MM.1S (cell line): ENCODE measurements around the gene TMEM161B.
"Not testable (repeated sequence)": the region's sequence is repeated elsewhere in the genome, so short reads cannot be mapped to it uniquely, and the experiment has no call there.

Source experiments
- DNase-seq: peaks from one replicate; pipeline ENCODE4 v3.0.0-alpha.2; 2015
- H2AFZ ChIP-seq: fragments of 300-600 bp; sonication (generic); 2 replicates; pipeline ENCODE4 v1.6.0; 2016; ENCODE audit warnings: antibody characterized with exemption, low read length
- H3F3A ChIP-seq: fragments of 300-600 bp; sonication (generic); 2 replicates; pipeline ENCODE4 v1.6.1; 2016; ENCODE audit warnings: mild to moderate bottlenecking, antibody characterized with exemption, low read length, moderate library complexity, mixed read lengths; ENCODE audit not compliant: insufficient read depth
- H3K27ac ChIP-seq: fragments of 300-600 bp; sonication (generic); 2 replicates; pipeline ENCODE4 v1.5.1; 2016; ENCODE audit warnings: mild to moderate bottlenecking, low read length
- H3K27me3 ChIP-seq: fragments of 300-600 bp; sonication (generic); replicated peaks from 2 replicates; pipeline ENCODE4 v1.6.0; 2016; ENCODE audit warnings: low read length; ENCODE audit not compliant: insufficient read depth
- H3K36me3 ChIP-seq: fragments of 300-600 bp; sonication (generic); replicated peaks from 2 replicates; pipeline ENCODE4 v1.6.1; 2016; ENCODE audit warnings: mild to moderate bottlenecking, low read length, mixed read lengths; ENCODE audit not compliant: insufficient read depth
- H3K4me1 ChIP-seq: fragments of 300-600 bp; sonication (generic); 2 replicates; pipeline ENCODE4 v1.6.1; 2016; ENCODE audit warnings: low read length, mixed read lengths
- H3K4me2 ChIP-seq: fragments of 300-600 bp; sonication (generic); 2 replicates; pipeline ENCODE4 v1.6.0; 2016; ENCODE audit warnings: low read depth, low read length
- H3K4me3 ChIP-seq: fragments of 300-600 bp; sonication (generic); 2 replicates; pipeline ENCODE4 v1.5.1; 2016; ENCODE audit warnings: low read length, mixed read lengths
- H3K79me2 ChIP-seq: fragments of 300-600 bp; sonication (generic); 2 replicates; pipeline ENCODE4 v1.6.1; 2016; ENCODE audit warnings: mixed run types, low read length, mixed read lengths
- H3K9ac ChIP-seq: fragments of 300-600 bp; sonication (generic); 2 replicates; pipeline ENCODE4 v1.6.1; 2016; ENCODE audit warnings: low read length, mixed read lengths
- H3K9me2 ChIP-seq: fragments of 300-600 bp; sonication (generic); replicated peaks from 2 replicates; pipeline ENCODE4 v1.6.1; 2016; ENCODE audit warnings: mild to moderate bottlenecking, low read length, mixed read lengths; ENCODE audit not compliant: insufficient read depth
- H3K9me3 ChIP-seq: fragments of 300-600 bp; sonication (generic); replicated peaks from 2 replicates; pipeline ENCODE4 v1.6.1; 2016; ENCODE audit warnings: mild to moderate bottlenecking, low read length, mixed read lengths; ENCODE audit not compliant: insufficient read depth
- H4K20me1 ChIP-seq: fragments of 300-600 bp; sonication (generic); 2 replicates; pipeline ENCODE4 v1.6.1; 2016; ENCODE audit warnings: mild to moderate bottlenecking, low read length, moderate library complexity, mixed read lengths; ENCODE audit not compliant: insufficient read depth
- CTCF ChIP-seq: fragments of 300-600 bp; sonication (generic); IDR thresholded peaks from 2 replicates; pipeline ENCODE4 v1.5.1; 2016; ENCODE audit warnings: antibody characterized with exemption, low read length, mixed read lengths
- EZH2 ChIP-seq: fragments of 300-600 bp; sonication (generic); optimal IDR thresholded peaks from 2 replicates; pipeline ENCODE3; 2017; ENCODE audit warnings: low read depth, mild to moderate bottlenecking, antibody characterized with exemption, low read length, mixed read lengths
- EZH2phosphoT487 ChIP-seq: fragments of 300-600 bp; sonication (generic); IDR thresholded peaks from 2 replicates; pipeline ENCODE4 v1.6.1; 2018; ENCODE audit warnings: antibody characterized with exemption, low read length

Gene TMEM161B

GRCh38 chr5:88190106-88190834 is 78.4 kb downstream of the TMEM161B start:
- peaks cover 3% of the 10 kb centered on the region; the same call in 1 of the 2 replicates for H3K36me3 ChIP-seq
- no peaks in the 10 kb centered on the region for H3K9me3 ChIP-seq
- H3K4me1 ChIP-seq, result no peaks in the 10 kb centered on the region
- H3K27ac ChIP-seq, result no peak overlapping the region
- no peaks in the 10 kb centered on the region for H4K20me1 ChIP-seq
- H3K9ac ChIP-seq, result no peak overlapping the region
- DNase-seq, result no peak
- H3K27me3 ChIP-seq, result no peaks in the 10 kb centered on the region
- no peak overlapping the region for H3K4me3 ChIP-seq
- TF ChIP-seq CTCF, result no peak
- TF ChIP-seq EZH2, result no peak
- TF ChIP-seq EZH2phosphoT487, result no peak
- H2AFZ ChIP-seq, result no peak overlapping the region
- no peaks in the 10 kb centered on the region for H3K9me2 ChIP-seq
- H3F3A ChIP-seq, result no peaks in the 10 kb centered on the region
- H3K4me2 ChIP-seq, result no peak overlapping the region
- no peaks in the 10 kb centered on the region for H3K79me2 ChIP-seq

GRCh38 chr5:88189484-88189883 is 79.2 kb downstream of the TMEM161B start:
- not testable (repeated sequence) for H3K27ac ChIP-seq, H2AFZ ChIP-seq, H3K4me2 ChIP-seq, H3K9me3 ChIP-seq, H3K9me2 ChIP-seq, H3K4me3 ChIP-seq, H3K9ac ChIP-seq, H3K79me2 ChIP-seq, H3K27me3 ChIP-seq, H4K20me1 ChIP-seq, H3K4me1 ChIP-seq, H3F3A ChIP-seq, H3K36me3 ChIP-seq, DNase-seq

GRCh38 chr5:88188458-88189132 is 80.0 kb downstream of the TMEM161B start:
- no peaks in the 10 kb centered on the region for H3K9me2 ChIP-seq
- no peak overlapping the region for H3K9ac ChIP-seq
- H3K4me3 ChIP-seq, result no peak overlapping the region
- no peaks in the 10 kb centered on the region for H3F3A ChIP-seq
- no peaks in the 10 kb centered on the region for H3K27me3 ChIP-seq
- H3K27ac ChIP-seq, result no peak overlapping the region
- no peaks in the 10 kb centered on the region for H3K36me3 ChIP-seq
- H3K4me2 ChIP-seq, result no peak overlapping the region
- no peaks in the 10 kb centered on the region for H3K4me1 ChIP-seq
- H3K79me2 ChIP-seq, result no peaks in the 10 kb centered on the region
- no peaks in the 10 kb centered on the region for H4K20me1 ChIP-seq
- no peak for DNase-seq
- no peaks in the 10 kb centered on the region for H3K9me3 ChIP-seq
- TF ChIP-seq EZH2 (no peak), CTCF (no peak), EZH2phosphoT487 (no peak)
- no peak overlapping the region for H2AFZ ChIP-seq

- TF ChIP-seq CTCF (no peak), EZH2 (no peak), EZH2phosphoT487 (no peak)
Measured at GRCh38 chr5:88183255-88183654, 85.4 kb downstream of the TMEM161B start.

GRCh38 chr5:88177486-88177885 is 91.2 kb downstream of the TMEM161B start:
- H3K36me3 ChIP-seq, H4K20me1 ChIP-seq, H3K9ac ChIP-seq, H2AFZ ChIP-seq, H3K4me2 ChIP-seq, DNase-seq, H3K9me3 ChIP-seq, H3K4me1 ChIP-seq, H3K79me2 ChIP-seq, H3K9me2 ChIP-seq, H3K27me3 ChIP-seq, H3F3A ChIP-seq, H3K4me3 ChIP-seq, H3K27ac ChIP-seq: not testable (repeated sequence)

More at GRCh38 chr5:88183255-88183654, 85.4 kb downstream of the TMEM161B start:
- no peaks in the 10 kb centered on the region for H3K9me3 ChIP-seq
- H3K9ac ChIP-seq, result no peak overlapping the region
- no peak overlapping the region for H2AFZ ChIP-seq
- no peaks in the 10 kb centered on the region for H3K79me2 ChIP-seq
- no peak for DNase-seq
- H3K4me1 ChIP-seq, result no peaks in the 10 kb centered on the region
- H3K36me3 ChIP-seq, result no peaks in the 10 kb centered on the region
- H3K27ac ChIP-seq, result no peak overlapping the region
- no peaks in the 10 kb centered on the region for H3K27me3 ChIP-seq
- no peaks in the 10 kb centered on the region for H3K9me2 ChIP-seq
- H3F3A ChIP-seq, result no peaks in the 10 kb centered on the region
- no peaks in the 10 kb centered on the region for H4K20me1 ChIP-seq
- H3K4me2 ChIP-seq, result no peak overlapping the region
- no peak overlapping the region for H3K4me3 ChIP-seq
